Aorta (tissue), 5 donors: ENCODE data around the gene GRM1. TPM values are rescaled to one million over a fixed set of nuclear protein-coding genes. Genes with fewer than 3 reads are reported as not detected.

Source experiments
- ATAC-seq: fragments of 200-7000 bp; cut with Tn5 transposase; one replicate; pipeline ENCODE4 v1.9.1; 2022; ENCODE audit warnings: moderate library complexity; ENCODE audit not compliant: low FRiP score
- DNase-seq, 2 donors: peaks; one replicate each; pipeline ENCODE4 v3.0.0-alpha.2; 2020
- H3K27ac ChIP-seq, 2 donors: one replicate each; pipeline ENCODE4 v1.5.1; 2013; ENCODE audit warnings: low read length in 2 of 2, mild to moderate bottlenecking in 2 of 2, moderate library complexity in 2 of 2, control low read depth in 1 of 2, inconsistent platforms in 1 of 2, low read depth in 1 of 2
- H3K27me3 ChIP-seq, 2 donors: one replicate each; pipeline ENCODE4 v1.6.1; 2013; ENCODE audit warnings: control low read depth in 1 of 2, low read length in 1 of 2, mild to moderate bottlenecking in 1 of 2, moderate library complexity in 1 of 2; ENCODE audit not compliant: insufficient read depth in 2 of 2, control insufficient read depth in 1 of 2
- H3K36me3 ChIP-seq, 2 donors: one replicate each; pipeline ENCODE4 v1.6.1; 2013; ENCODE audit warnings: control low read depth in 1 of 2, low read length in 1 of 2, mild to moderate bottlenecking in 1 of 2; ENCODE audit not compliant: insufficient read depth in 2 of 2, control insufficient read depth in 1 of 2
- H3K4me1 ChIP-seq, 2 donors: one replicate each; pipeline ENCODE4 v1.6.1; 2013; ENCODE audit warnings: low read length in 2 of 2, control low read depth in 1 of 2, mild to moderate bottlenecking in 1 of 2, moderate library complexity in 1 of 2; ENCODE audit not compliant: insufficient read depth in 2 of 2, control insufficient read depth in 1 of 2
- H3K4me3 ChIP-seq, 2 donors: one replicate each; pipeline ENCODE4 v1.5.1; 2013; ENCODE audit warnings: low read length in 2 of 2, control low read depth in 1 of 2, mild to moderate bottlenecking in 1 of 2
- H3K9me3 ChIP-seq: one replicate; pipeline ENCODE4 v1.6.1; 2013; ENCODE audit warnings: mild to moderate bottlenecking, low read length; ENCODE audit not compliant: control insufficient read depth
- WGBS, 2 donors: extraction: QIAGEN DNeasy Blood & Tissue Kit; methylation state at CpG; one replicate each; pipeline ENCODE4 v1.1.7; 2013; 5-methylcytosine and 5-hydroxymethylcytosine counted together
- intact Hi-C, 2 donors: fragments of 100-400 bp; cut with DNase I; formaldehyde crosslinking; loops; one replicate each; pipeline versions ENCODE4 v1.14.2 to v1.15.0; 2022
- polyA plus RNA-seq, 2 donors: library from polyadenylated mRNA; stranded (reverse); fragments of 200-250 nt; gene quantifications; one replicate each; pipeline ENCODE4 v1.2.3, GENCODE V29; 2013
- total RNA-seq, 2 donors: library from RNA; stranded (reverse); fragmentation: NEBNext Ultra II Directional; extraction: Animal tissue kit (Norgen Biotek cat#: 25700); gene quantifications; one replicate each; pipeline ENCODE4 v1.2.1, GENCODE V29; 2021
- donor health status: healthy with polysubstance abuse.
- donor health status: Bipolar disorder and iron deficiency.
- donor health status: DM: no; HTN: no; CAD: no.
- donor health status: DM: no; HTN: no; CAD: no.
- donor health status: DM: yes; HTN: yes; CAD: no.

GRM1 gene
- total and polyA plus RNA-seq, 4 donors, result 0.05 to 0.25 (median 0.13) TPM; not detected in 1

GRCh38 chr6:146312608-146313007, 283.7 kb downstream of the GRM1 start:
- Histone ChIP-seq H3K27ac (no peak overlapping the region), H3K9me3 (no peaks in the 10 kb centered on the region), H3K27me3 (no peaks in the 10 kb centered on the region), H3K36me3 (no peaks in the 10 kb centered on the region), H3K4me3 (no peak overlapping the region), H3K4me1 (no peaks in the 10 kb centered on the region)
- WGBS, 2 donors, result 41 to 43% methylated on average over 2 of the region's 2 CpGs
- DNase-seq (no peak), ATAC-seq (no peak)
- intact Hi-C loops, result no loop called here

- intact Hi-C loops, result no loop called here
- WGBS, 2 donors, result 29 to 39% methylated on average over 4 of the region's 4 CpGs
- ATAC-seq (no peak), DNase-seq (no peak)
- Histone ChIP-seq H3K9me3 (no peaks in the 10 kb centered on the region), H3K27me3 (no peaks in the 10 kb centered on the region), H3K4me3 (no peak overlapping the region), H3K36me3 (no peaks in the 10 kb centered on the region), H3K4me1 (no peaks in the 10 kb centered on the region), H3K27ac (no peak overlapping the region)
Observed at GRCh38 chr6:146315381-146316174, 286.7 kb downstream of the GRM1 start.

- H3K27me3 ChIP-seq, result no peaks in the 10 kb centered on the region
- intact Hi-C loops, result no loop called here
- DNase-seq (no peak), ATAC-seq (no peak)
- no peak overlapping the region for H3K4me3 ChIP-seq
- H3K4me1 ChIP-seq, result no peaks in the 10 kb centered on the region
- no peak overlapping the region for H3K27ac ChIP-seq
- H3K36me3 ChIP-seq, result no peaks in the 10 kb centered on the region
- 65 to 74% methylated on average over 5 of the region's 5 CpGs for WGBS, 2 donors
- no peaks in the 10 kb centered on the region for H3K9me3 ChIP-seq
Observed at GRCh38 chr6:146316175-146316495, 287.3 kb downstream of the GRM1 start.

- no peak for DNase-seq
- H3K27ac ChIP-seq, result no peak overlapping the region
- H3K36me3 ChIP-seq, result no peaks in the 10 kb centered on the region
- peaks cover 4% of the 10 kb centered on the region for H3K9me3 ChIP-seq
- no peaks in the 10 kb centered on the region for H3K4me1 ChIP-seq
- 64 to 67% methylated on average over 3 of the region's 3 CpGs for WGBS, 2 donors
- H3K4me3 ChIP-seq, result no peak overlapping the region
- intact Hi-C loops, result no loop called here
- no peaks in the 10 kb centered on the region for H3K27me3 ChIP-seq
- ATAC-seq, result no peak
Observed at GRCh38 chr6:146331013-146331412, 302.2 kb downstream of the GRM1 start.

- no peak for DNase-seq
- Histone ChIP-seq H3K27me3 (no peaks in the 10 kb centered on the region), H3K4me3 (no peak overlapping the region), H3K9me3 (peaks cover 2% of the 10 kb centered on the region), H3K4me1 (no peaks in the 10 kb centered on the region), H3K36me3 (no peaks in the 10 kb centered on the region), H3K27ac (no peak overlapping the region)
- ATAC-seq, result no peak
- intact Hi-C loops, result no loop called here
- 85 to 92% methylated on average over 2 of the region's 2 CpGs for WGBS, 2 donors
Observed at GRCh38 chr6:146335336-146335735, 306.5 kb downstream of the GRM1 start.

- no peaks in the 10 kb centered on the region for H3K36me3 ChIP-seq
- no peaks in the 10 kb centered on the region for H3K4me1 ChIP-seq
- 71 to 73% methylated on average over 3 of the region's 3 CpGs for WGBS, 2 donors
- no peak overlapping the region for H3K4me3 ChIP-seq
- intact Hi-C loops, result no loop called here
- ATAC-seq, result no peak
- DNase-seq, result no peak
- peaks cover 2% of the 10 kb centered on the region for H3K9me3 ChIP-seq
- no peak overlapping the region for H3K27ac ChIP-seq
- no peaks in the 10 kb centered on the region for H3K27me3 ChIP-seq
Observed at GRCh38 chr6:146336191-146336590, 307.3 kb downstream of the GRM1 start.

GRCh38 chr6:146337376-146337775, 308.5 kb downstream of the GRM1 start:
- H3K27me3 ChIP-seq, result no peaks in the 10 kb centered on the region
- intact Hi-C loops, result no loop called here
- WGBS, 2 donors, result 9 to 11% methylated on average over 4 of the region's 4 CpGs
- peaks cover 2% of the 10 kb centered on the region for H3K9me3 ChIP-seq
- H3K36me3 ChIP-seq, result no peaks in the 10 kb centered on the region
- H3K4me1 ChIP-seq, result no peaks in the 10 kb centered on the region
- DNase-seq (no peak), ATAC-seq (no peak)
- no peak overlapping the region for H3K27ac ChIP-seq
- H3K4me3 ChIP-seq, result no peak overlapping the region

GRCh38 chr6:146339716-146340115, 310.9 kb downstream of the GRM1 start:
- no peak for ATAC-seq

GRCh38 chr6:146341493-146342230, 312.8 kb downstream of the GRM1 start:
- intact Hi-C loops, result no loop called here

More at GRCh38 chr6:146339716-146340115, 310.9 kb downstream of the GRM1 start:
- 52 to 61% methylated on average over 4 of the region's 4 CpGs for WGBS, 2 donors
- no peaks in the 10 kb centered on the region for H3K9me3 ChIP-seq
- no peaks in the 10 kb centered on the region for H3K4me1 ChIP-seq
- no peaks in the 10 kb centered on the region for H3K27me3 ChIP-seq
- H3K4me3 ChIP-seq, result no peak overlapping the region
- no peak for DNase-seq
- no peaks in the 10 kb centered on the region for H3K36me3 ChIP-seq
- H3K27ac ChIP-seq, result no peak overlapping the region
- intact Hi-C loops, result no loop called here

More at GRCh38 chr6:146341493-146342230, 312.8 kb downstream of the GRM1 start:
- Histone ChIP-seq H3K4me1 (no peaks in the 10 kb centered on the region), H3K9me3 (no peaks in the 10 kb centered on the region), H3K27ac (no peak overlapping the region), H3K36me3 (no peaks in the 10 kb centered on the region), H3K27me3 (no peaks in the 10 kb centered on the region), H3K4me3 (no peak overlapping the region)
- DNase-seq (no peak), ATAC-seq (no peak)
- WGBS, 2 donors, result 47 to 55% methylated on average over 7 of the region's 7 CpGs
